ENCODE measurements around the gene AIMP2. TPM values are rescaled to one million over a fixed set of nuclear protein-coding genes. Genes with fewer than 3 reads are reported as not detected.

The AIMP2 gene
- total and polyA plus RNA-seq, 4 donors, result 28.7 to 41.7 (median 34.9) TPM

- Histone ChIP-seq H3K4me1 (ENCODE audit: control insufficient read depth in 4 of 4, insufficient read depth in 4 of 4, low read length in 3 of 4) (peaks cover 0 to 3% (median 0%) of the 10 kb centered on the region in 4 donors), H3K9me3 (ENCODE audit: control insufficient read depth in 4 of 4, low read length in 3 of 4) (no peaks in the 10 kb centered on the region), H3K36me3 (ENCODE audit: control insufficient read depth in 4 of 4, insufficient read depth in 3 of 4, low read depth in 1 of 4, low read length in 3 of 4) (peaks cover 8 to 58% (median 36%) of the 10 kb centered on the region in 4 donors), H3K4me3 (ENCODE audit: low read depth in 1 of 3, low read length in 3 of 3) (no peak overlapping the region), H3K27ac (ENCODE audit: low read depth in 1 of 2, low read length in 2 of 2) (no peak overlapping the region), H3K9ac (ENCODE audit: low read depth in 1 of 2, low read length in 2 of 2) (no peak overlapping the region), H3K27me3 (ENCODE audit: control insufficient read depth in 4 of 4, insufficient read depth in 4 of 4, low read length in 3 of 4) (no peaks in the 10 kb centered on the region)
- no peak for TF ChIP-seq EGR1 (IDR thresholded peaks at IDR 0.05; ENCODE audit: low read depth in 2 of 2)
- no peak for TF ChIP-seq ZBTB33 (IDR thresholded peaks at IDR 0.05)
- TF ChIP-seq, protein P1, sequence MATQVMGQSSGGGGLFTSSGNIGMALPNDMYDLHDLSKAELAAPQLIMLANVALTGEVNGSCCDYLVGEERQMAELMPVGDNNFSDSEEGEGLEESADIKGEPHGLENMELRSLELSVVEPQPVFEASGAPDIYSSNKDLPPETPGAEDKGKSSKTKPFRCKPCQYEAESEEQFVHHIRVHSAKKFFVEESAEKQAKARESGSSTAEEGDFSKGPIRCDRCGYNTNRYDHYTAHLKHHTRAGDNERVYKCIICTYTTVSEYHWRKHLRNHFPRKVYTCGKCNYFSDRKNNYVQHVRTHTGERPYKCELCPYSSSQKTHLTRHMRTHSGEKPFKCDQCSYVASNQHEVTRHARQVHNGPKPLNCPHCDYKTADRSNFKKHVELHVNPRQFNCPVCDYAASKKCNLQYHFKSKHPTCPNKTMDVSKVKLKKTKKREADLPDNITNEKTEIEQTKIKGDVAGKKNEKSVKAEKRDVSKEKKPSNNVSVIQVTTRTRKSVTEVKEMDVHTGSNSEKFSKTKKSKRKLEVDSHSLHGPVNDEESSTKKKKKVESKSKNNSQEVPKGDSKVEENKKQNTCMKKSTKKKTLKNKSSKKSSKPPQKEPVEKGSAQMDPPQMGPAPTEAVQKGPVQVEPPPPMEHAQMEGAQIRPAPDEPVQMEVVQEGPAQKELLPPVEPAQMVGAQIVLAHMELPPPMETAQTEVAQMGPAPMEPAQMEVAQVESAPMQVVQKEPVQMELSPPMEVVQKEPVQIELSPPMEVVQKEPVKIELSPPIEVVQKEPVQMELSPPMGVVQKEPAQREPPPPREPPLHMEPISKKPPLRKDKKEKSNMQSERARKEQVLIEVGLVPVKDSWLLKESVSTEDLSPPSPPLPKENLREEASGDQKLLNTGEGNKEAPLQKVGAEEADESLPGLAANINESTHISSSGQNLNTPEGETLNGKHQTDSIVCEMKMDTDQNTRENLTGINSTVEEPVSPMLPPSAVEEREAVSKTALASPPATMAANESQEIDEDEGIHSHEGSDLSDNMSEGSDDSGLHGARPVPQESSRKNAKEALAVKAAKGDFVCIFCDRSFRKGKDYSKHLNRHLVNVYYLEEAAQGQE (IDR thresholded peaks at IDR 0.05), result no peak
- no peak for TF ChIP-seq RAD21 (IDR thresholded peaks at IDR 0.05)
- TF ChIP-seq, protein P2, sequence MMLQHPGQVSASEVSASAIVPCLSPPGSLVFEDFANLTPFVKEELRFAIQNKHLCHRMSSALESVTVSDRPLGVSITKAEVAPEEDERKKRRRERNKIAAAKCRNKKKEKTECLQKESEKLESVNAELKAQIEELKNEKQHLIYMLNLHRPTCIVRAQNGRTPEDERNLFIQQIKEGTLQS (IDR thresholded peaks at IDR 0.05), result no peak
- TF ChIP-seq JUND (IDR thresholded peaks at IDR 0.05), result no peak
- TF ChIP-seq TAF1 (conservative IDR thresholded peaks at IDR 0.05), result no peak
- no peak for TF ChIP-seq SP1 (IDR thresholded peaks at IDR 0.05)
- TF ChIP-seq NR2F2 (IDR thresholded peaks at IDR 0.05), result no peak
- TF ChIP-seq, protein P3, sequence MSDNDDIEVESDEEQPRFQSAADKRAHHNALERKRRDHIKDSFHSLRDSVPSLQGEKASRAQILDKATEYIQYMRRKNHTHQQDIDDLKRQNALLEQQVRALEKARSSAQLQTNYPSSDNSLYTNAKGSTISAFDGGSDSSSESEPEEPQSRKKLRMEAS (IDR thresholded peaks at IDR 0.05), result no peak
- no peak for TF ChIP-seq RXRA (IDR thresholded peaks at IDR 0.05)
- TF ChIP-seq HNF4G (IDR thresholded peaks at IDR 0.05), result no peak
- no peak for TF ChIP-seq FOXA2 (IDR thresholded peaks at IDR 0.05)
- TF ChIP-seq, protein P4, sequence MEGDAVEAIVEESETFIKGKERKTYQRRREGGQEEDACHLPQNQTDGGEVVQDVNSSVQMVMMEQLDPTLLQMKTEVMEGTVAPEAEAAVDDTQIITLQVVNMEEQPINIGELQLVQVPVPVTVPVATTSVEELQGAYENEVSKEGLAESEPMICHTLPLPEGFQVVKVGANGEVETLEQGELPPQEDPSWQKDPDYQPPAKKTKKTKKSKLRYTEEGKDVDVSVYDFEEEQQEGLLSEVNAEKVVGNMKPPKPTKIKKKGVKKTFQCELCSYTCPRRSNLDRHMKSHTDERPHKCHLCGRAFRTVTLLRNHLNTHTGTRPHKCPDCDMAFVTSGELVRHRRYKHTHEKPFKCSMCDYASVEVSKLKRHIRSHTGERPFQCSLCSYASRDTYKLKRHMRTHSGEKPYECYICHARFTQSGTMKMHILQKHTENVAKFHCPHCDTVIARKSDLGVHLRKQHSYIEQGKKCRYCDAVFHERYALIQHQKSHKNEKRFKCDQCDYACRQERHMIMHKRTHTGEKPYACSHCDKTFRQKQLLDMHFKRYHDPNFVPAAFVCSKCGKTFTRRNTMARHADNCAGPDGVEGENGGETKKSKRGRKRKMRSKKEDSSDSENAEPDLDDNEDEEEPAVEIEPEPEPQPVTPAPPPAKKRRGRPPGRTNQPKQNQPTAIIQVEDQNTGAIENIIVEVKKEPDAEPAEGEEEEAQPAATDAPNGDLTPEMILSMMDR (IDR thresholded peaks at IDR 0.05; ENCODE audit: low read depth, low read length, missing input control), result no peak
- no peak for TF ChIP-seq YY1 (IDR thresholded peaks at IDR 0.05)
- TF ChIP-seq GABPA (IDR thresholded peaks at IDR 0.05 in 1 of 2, conservative IDR thresholded peaks at IDR 0.05 in 1 of 2), result no peak
- TF ChIP-seq HNF4A (conservative IDR thresholded peaks at IDR 0.05), result no peak
- TF ChIP-seq FOXA1 (IDR thresholded peaks at IDR 0.05), result no peak
- WGBS, result 88% methylated on average over 5 of the region's 5 CpGs
- DNase-seq (ENCODE audit: low spot score), result no peak
Observed at GRCh38 chr7:6028563-6028962, 19.5 kb downstream of the AIMP2 start.

Measured in liver (tissue), 9 donors.